A673 (cell line): ENCODE data around the gene SNX24. TPM values are rescaled to one million over a fixed set of nuclear protein-coding genes. Genes with fewer than 3 reads are reported as not detected.

Experiments used
- BruUV-seq: library from RNA; stranded (reverse); fragments of 400-500 nt; replicated peaks from 2 replicates; lab custom pipeline; 2021; lab: Mats Ljungman, UMichigan
- CTCF ChIA-PET: fragments of 300-600 bp; sonication (Branson Sonifier 250); formaldehyde crosslinking; loops from one replicate; lab custom pipeline; 2022; ENCODE audit warnings: antibody characterized with exemption; lab: Charles Lee
- POLR2A ChIA-PET: fragments of 300-600 bp; sonication (Branson Sonifier 250); formaldehyde crosslinking; loops from one replicate; lab custom pipeline; 2022; ENCODE audit warnings: antibody characterized with exemption; ENCODE audit not compliant: low non-redundant PET; lab: Charles Lee
- DNase-seq: peaks from one replicate; pipeline ENCODE4 v3.0.0-alpha.2; 2015; ENCODE audit warnings: low spot score
- H3K27ac ChIP-seq: fragments of 200-600 bp; sonication (generic); 2 replicates; pipeline ENCODE4 v1.5.1; 2016; ENCODE audit warnings: mixed run types, low read depth, mild to moderate bottlenecking, mixed read lengths, antibody characterized with exemption, low read length; ENCODE audit not compliant: poor library complexity, severe bottlenecking
- H3K27me3 ChIP-seq: fragments of 200-600 bp; sonication (generic); replicated peaks from 2 replicates; pipeline ENCODE4 v1.6.1; 2017; ENCODE audit warnings: mixed run types, low read depth, mild to moderate bottlenecking, mixed read lengths, antibody characterized with exemption, low read length; ENCODE audit not compliant: insufficient read depth, poor library complexity
- H3K36me3 ChIP-seq: fragments of 200-600 bp; sonication (generic); 2 replicates; pipeline ENCODE4 v1.6.1; 2016; ENCODE audit warnings: mixed run types, mild to moderate bottlenecking, mixed read lengths, antibody characterized with exemption, low read length; ENCODE audit not compliant: insufficient read depth, poor library complexity, severe bottlenecking
- H3K4me1 ChIP-seq: fragments of 200-600 bp; sonication (generic); 2 replicates; pipeline ENCODE4 v1.6.1; 2017; ENCODE audit warnings: mixed run types, mild to moderate bottlenecking, mixed read lengths, antibody characterized with exemption, low read length; ENCODE audit not compliant: insufficient read depth, poor library complexity, severe bottlenecking
- H3K4me3 ChIP-seq: fragments of 200-600 bp; sonication (generic); 2 replicates; pipeline ENCODE4 v1.5.1; 2016; ENCODE audit warnings: low read depth, mixed run types, mild to moderate bottlenecking, mixed read lengths, low read length; ENCODE audit not compliant: poor library complexity, severe bottlenecking
- H3K9me3 ChIP-seq: fragments of 200-600 bp; sonication (generic); 2 replicates; pipeline ENCODE4 v1.6.1; 2016; ENCODE audit warnings: mixed run types, low read depth, mild to moderate bottlenecking, mixed read lengths, antibody characterized with exemption, low read length; ENCODE audit not compliant: poor library complexity, severe bottlenecking
- EZH2 ChIP-seq: fragments of 200-600 bp; sonication (generic); IDR thresholded peaks from 2 replicates; pipeline ENCODE4 v1.6.1; 2017; ENCODE audit warnings: borderline replicate concordance, low read depth, mild to moderate bottlenecking, mixed read lengths, antibody characterized with exemption, low read length; ENCODE audit not compliant: poor library complexity, severe bottlenecking
- intact Hi-C: fragments of 100-400 bp; cut with micrococcal nuclease; formaldehyde crosslinking; loops from one replicate; pipeline ENCODE4 v1.10.0; 2022; ENCODE audit not compliant: unreplicated experiment
- total RNA-seq: library from RNA; stranded (reverse); gene quantifications from 2 replicates; pipeline ENCODE4 v1.2.3, GENCODE V29; 2021
- TF ChIP-seq, protein P1 (sequence below): fragments of 300-800, 200-600 bp; sonication (generic); conservative IDR thresholded peaks from 2 replicates; pipeline ENCODE4 v1.5.1; 2017; ENCODE audit warnings: low read depth, mild to moderate bottlenecking, antibody characterized with exemption, low read length, moderate library complexity, mixed read lengths

Gene SNX24
- total RNA-seq, 1 experiment from 2014 or later, result 13.6 TPM

DNA sequence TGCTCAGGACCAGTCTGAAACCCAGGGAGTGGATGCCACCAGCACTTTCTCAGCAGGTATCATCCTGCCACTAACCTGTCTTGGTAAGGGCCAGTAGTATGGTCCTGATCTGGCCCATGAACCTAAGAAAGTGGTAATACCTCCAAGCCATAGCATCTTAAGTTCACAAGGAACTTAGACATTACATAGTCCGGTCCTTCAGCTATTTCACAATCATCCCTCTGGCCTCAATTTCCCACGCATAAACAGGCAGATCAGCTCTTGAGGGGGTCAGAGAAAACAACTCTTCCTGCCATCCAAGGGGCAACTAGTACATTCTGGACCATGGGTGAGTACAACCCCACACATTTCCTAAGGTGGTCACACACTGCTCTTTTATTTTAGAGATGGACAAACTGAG, 102.9 kb downstream of the SNX24 start:
- TF ChIP-seq EZH2, result no peak
- TF ChIP-seq, protein P1, sequence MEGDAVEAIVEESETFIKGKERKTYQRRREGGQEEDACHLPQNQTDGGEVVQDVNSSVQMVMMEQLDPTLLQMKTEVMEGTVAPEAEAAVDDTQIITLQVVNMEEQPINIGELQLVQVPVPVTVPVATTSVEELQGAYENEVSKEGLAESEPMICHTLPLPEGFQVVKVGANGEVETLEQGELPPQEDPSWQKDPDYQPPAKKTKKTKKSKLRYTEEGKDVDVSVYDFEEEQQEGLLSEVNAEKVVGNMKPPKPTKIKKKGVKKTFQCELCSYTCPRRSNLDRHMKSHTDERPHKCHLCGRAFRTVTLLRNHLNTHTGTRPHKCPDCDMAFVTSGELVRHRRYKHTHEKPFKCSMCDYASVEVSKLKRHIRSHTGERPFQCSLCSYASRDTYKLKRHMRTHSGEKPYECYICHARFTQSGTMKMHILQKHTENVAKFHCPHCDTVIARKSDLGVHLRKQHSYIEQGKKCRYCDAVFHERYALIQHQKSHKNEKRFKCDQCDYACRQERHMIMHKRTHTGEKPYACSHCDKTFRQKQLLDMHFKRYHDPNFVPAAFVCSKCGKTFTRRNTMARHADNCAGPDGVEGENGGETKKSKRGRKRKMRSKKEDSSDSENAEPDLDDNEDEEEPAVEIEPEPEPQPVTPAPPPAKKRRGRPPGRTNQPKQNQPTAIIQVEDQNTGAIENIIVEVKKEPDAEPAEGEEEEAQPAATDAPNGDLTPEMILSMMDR, result no peak
- Histone ChIP-seq H3K27me3 (no peaks in the 10 kb centered on the region), H3K36me3 (no peaks in the 10 kb centered on the region), H3K9me3 (no peaks in the 10 kb centered on the region), H3K27ac (no peak overlapping the region), H3K4me3 (no peak overlapping the region), H3K4me1 (peaks cover 4% of the 10 kb centered on the region)
- no TSS peak for BruUV-seq
- intact Hi-C loops, result no loop called here
- POLR2A ChIA-PET, result no interaction called here
- CTCF ChIA-PET, result no interaction called here
- no peak for DNase-seq

DNA sequence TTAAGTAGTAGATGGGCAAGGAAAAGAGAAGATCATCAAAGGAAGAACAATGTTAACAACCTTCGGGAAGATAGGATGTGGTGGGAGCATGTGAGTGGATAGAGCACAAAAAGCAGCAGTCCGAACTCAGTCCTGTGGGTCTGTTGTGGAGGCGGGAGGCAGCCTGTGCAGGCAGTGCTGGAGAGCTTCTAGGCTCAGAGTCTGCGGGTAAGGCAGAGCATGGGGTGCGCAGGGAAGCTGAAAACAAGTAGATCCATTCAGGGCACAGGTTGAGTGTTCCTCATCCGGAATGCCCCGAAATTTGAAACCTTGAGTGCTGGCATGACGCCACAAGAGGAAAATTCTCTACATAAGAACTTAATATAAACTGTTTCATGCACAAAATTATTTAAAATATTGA, 106.2 kb downstream of the SNX24 start:
- no peaks in the 10 kb centered on the region for H3K9me3 ChIP-seq

DNA sequence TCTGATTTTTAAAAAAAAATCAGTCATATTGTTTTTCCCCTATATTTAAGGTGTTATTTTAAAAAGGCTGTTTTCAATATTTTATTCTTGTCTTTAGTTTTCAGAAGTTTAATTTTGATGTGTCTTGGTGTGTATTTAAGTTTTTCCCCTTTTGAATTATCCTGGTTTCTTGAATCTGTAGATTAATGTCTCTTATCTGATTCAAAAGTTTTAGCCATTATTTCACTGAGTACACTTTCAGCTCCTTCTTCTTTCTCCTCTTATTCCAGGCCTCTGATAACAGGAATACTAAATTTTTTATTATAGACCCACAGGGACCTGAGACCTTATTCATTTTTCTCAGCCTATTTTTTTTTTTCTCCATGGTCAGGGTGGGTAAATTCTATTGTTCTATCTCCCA, 109.3 kb downstream of the SNX24 start:
- BruUV-seq, result no TSS peak
- H3K36me3 ChIP-seq, result no peaks in the 10 kb centered on the region
- no peak for DNase-seq
- H3K4me1 ChIP-seq, result no peaks in the 10 kb centered on the region
- no peak for TF ChIP-seq EZH2
- TF ChIP-seq, protein P1, result no peak
- intact Hi-C loops, result no loop called here
- ChIA-PET POLR2A (no interaction called here), CTCF (no interaction called here)
- H3K4me3 ChIP-seq, result no peak overlapping the region
- H3K27ac ChIP-seq, result no peak overlapping the region
- H3K9me3 ChIP-seq, result no peaks in the 10 kb centered on the region
- no peaks in the 10 kb centered on the region for H3K27me3 ChIP-seq

More for the DNA sequence above, 106.2 kb downstream of the SNX24 start:
- no TSS peak for BruUV-seq
- no peak for TF ChIP-seq EZH2
- TF ChIP-seq, protein P1, result no peak
- no peak for DNase-seq
- Histone ChIP-seq H3K27me3 (no peaks in the 10 kb centered on the region), H3K4me1 (peaks cover 4% of the 10 kb centered on the region), H3K36me3 (no peaks in the 10 kb centered on the region), H3K27ac (no peak overlapping the region), H3K4me3 (no peak overlapping the region)
- ChIA-PET POLR2A (no interaction called here), CTCF (no interaction called here)
- intact Hi-C loops, result no loop called here
